H1 (cell line): ENCODE measurements around the gene SYK. TPM values are rescaled to one million over a fixed set of nuclear protein-coding genes. Genes with fewer than 3 reads are reported as not detected.

Source experiments
- BCL11A ChIP-seq, 2 experiments: IDR thresholded peaks; one replicate each; pipeline ENCODE4 v1.6.1; 2011; ENCODE audit warnings: low read depth in 2 of 2, low read length in 2 of 2, mild to moderate bottlenecking in 2 of 2
- CTCF ChIP-seq, 3 experiments: IDR thresholded peaks; 1 replicate in 2 of 3; 2 replicates in 1 of 3; pipeline versions ENCODE4 v1.5.1 to v1.6.1; 2011; ENCODE audit warnings: low read length in 3 of 3, mild to moderate bottlenecking in 3 of 3, inconsistent platforms in 2 of 3, low read depth in 1 of 3, moderate library complexity in 1 of 3; ENCODE audit not compliant: insufficient read depth in 1 of 3; ENCODE audit errors: control extremely low read depth in 1 of 3
- FOSL1 ChIP-seq: IDR thresholded peaks from 2 replicates; pipeline ENCODE4 v1.6.1; 2011; ENCODE audit warnings: mild to moderate bottlenecking, low read depth, low read length, moderate library complexity; ENCODE audit not compliant: insufficient read depth
- SP2 ChIP-seq: IDR thresholded peaks from 2 replicates; pipeline ENCODE4 v1.6.1; 2012; ENCODE audit warnings: mild to moderate bottlenecking, low read length, inconsistent platforms
- polyA plus RNA-seq, 7 experiments: library from polyadenylated mRNA; depleted of rRNA in 3 of 7; stranded (reverse) in 5 of 7; unstranded in 2 of 7; fragments of >200 nt in 5 of 7; fragments of 200-250 nt in 2 of 7; gene quantifications; 1 replicate in 5 of 7; 2 replicates in 1 of 7; 4 replicates in 1 of 7; pipeline versions ENCODE4 v1.2.1 to v1.2.3, GENCODE V29; 2011 to 2013; ENCODE audit warnings: missing spikeins in 2 of 7, mixed read lengths in 2 of 7
- total RNA-seq: library from RNA; stranded (reverse); fragmentation: NEBNext Ultra II Directional; extraction: Animal tissue kit (Norgen Biotek cat#: 25700); gene quantifications from 2 replicates; pipeline ENCODE4 v1.2.1, GENCODE V29; 2021

SYK gene
- total and polyA plus RNA-seq, 2 of the 8 experiments (the other 6 are each of a cell fraction or from before 2014, with no cell fraction given), result 1.5 to 4.4 TPM

- no peak for TF ChIP-seq CTCF (IDR thresholded peaks at IDR 0.05; ENCODE audit: control extremely low read depth in 1 of 3, insufficient read depth in 1 of 3, low read depth in 1 of 3, low read length in 3 of 3)
- no peak for TF ChIP-seq SP2
- TF ChIP-seq BCL11A (IDR thresholded peaks at IDR 0.05; ENCODE audit: low read depth in 2 of 2, low read length in 2 of 2), result no peak
- TF ChIP-seq FOSL1, result no peak
Observed at GRCh38 chr9:90896231-90896630, 94.6 kb downstream of the SYK start (continued).
